Islet of Langerhans (tissue), 1 donor: ENCODE measurements around the gene CHRND.

Experiments used
- FAIRE-seq: peaks from one replicate; lab custom pipeline; 2011; peaks lifted over from hg19 to GRCh38; lab: Jason Lieb, UNC

The CHRND gene

GRCh38 chr2:232504438-232504837, 21.5 kb upstream of the CHRND start:
- peak; percentile 91 for FAIRE-seq

- FAIRE-seq: no peak
These were observed 20.1 kb upstream of the CHRND start for GRCh38 chr2:232505856-232506255.

- no peak for FAIRE-seq
These were observed 19.3 kb upstream of the CHRND start for GRCh38 chr2:232506709-232507108.

- FAIRE-seq: no peak
These were observed 17.7 kb upstream of the CHRND start for GRCh38 chr2:232508251-232508650.

GRCh38 chr2:232511336-232511890, 14.5 kb upstream of the CHRND start:
- no peak for FAIRE-seq

- no peak for FAIRE-seq
These were observed 13.4 kb upstream of the CHRND start for GRCh38 chr2:232512602-232513001.

- no peak for FAIRE-seq
These were observed 12.6 kb upstream of the CHRND start for GRCh38 chr2:232513353-232513752.

- no peak for FAIRE-seq
These were observed 10.3 kb upstream of the CHRND start for GRCh38 chr2:232515639-232516038.

- no peak for FAIRE-seq
These were observed 9.4 kb upstream of the CHRND start for GRCh38 chr2:232516551-232516950.

- no peak for FAIRE-seq
These were observed 7.1 kb upstream of the CHRND start for GRCh38 chr2:232518844-232519243.

- FAIRE-seq: no peak
These were observed 6.2 kb upstream of the CHRND start, which contains the start of gene PRSS56 for GRCh38 chr2:232519581-232520438. Gene PRSS56 (plus strand): TSS chr2:232520388. CDS start chr2:232520599, 211 bp downstream.

GRCh38 chr2:232520489-232520888, 5.5 kb upstream of the CHRND start:
- no peak for FAIRE-seq

GRCh38 chr2:232521098-232521497, 4.9 kb upstream of the CHRND start:
- FAIRE-seq: no peak

GRCh38 chr2:232521959-232522622, 3.9 kb upstream of the CHRND start:
- FAIRE-seq: no peak

GRCh38 chr2:232522623-232523401, 3.1 kb upstream of the CHRND start:
- no peak for FAIRE-seq

- no peak for FAIRE-seq
These were observed 2.6 kb upstream of the CHRND start for GRCh38 chr2:232523402-232523681.

- FAIRE-seq: no peak
These were observed 2.0 kb upstream of the CHRND start for GRCh38 chr2:232523682-232524597.

GRCh38 chr2:232524771-232525170, 1.2 kb upstream of the CHRND start:
- no peak for FAIRE-seq

GRCh38 chr2:232525199-232525598, 761 bp upstream of the CHRND start:
- no peak for FAIRE-seq

- FAIRE-seq: no peak
These were observed 497 bp downstream of the CHRND start for GRCh38 chr2:232526372-232526941.

GRCh38 chr2:232527905-232528470, 2.0 kb downstream of the CHRND start:
- no peak for FAIRE-seq
